ENCODE data around the gene PSMB7. TPM values are rescaled to one million over a fixed set of nuclear protein-coding genes. Genes with fewer than 3 reads are reported as not detected.

PSMB7 gene
- total RNA-seq, 1 experiment from 2014 or later, result 216 TPM

GRCh38 chr9:124398191-124398935 is 16.9 kb downstream of the PSMB7 start:
- Mint-ChIP-seq H3K4me1 (ENCODE audit: low read depth, unreplicated experiment) (no peaks in the 10 kb centered on the region), H3K36me3 (ENCODE audit: insufficient read depth, unreplicated experiment) (peaks cover 66% of the 10 kb centered on the region), H3K4me3 (ENCODE audit: unreplicated experiment) (no peak overlapping the region), H3K27ac (ENCODE audit: unreplicated experiment) (no peak overlapping the region), H3K9me3 (ENCODE audit: unreplicated experiment) (no peaks in the 10 kb centered on the region), H3K27me3 (ENCODE audit: insufficient read depth, unreplicated experiment) (no peaks in the 10 kb centered on the region)
- ChIA-PET POLR2A (interaction anchor here (0.6 kb wide), 1 partner anchor 16 kb away, joined by 3 read pairs; no protein-coding TSS in a partner anchor), CTCF (no interaction called here)
- DNase-seq, result no peak
- TF ChIP-seq, protein P1, sequence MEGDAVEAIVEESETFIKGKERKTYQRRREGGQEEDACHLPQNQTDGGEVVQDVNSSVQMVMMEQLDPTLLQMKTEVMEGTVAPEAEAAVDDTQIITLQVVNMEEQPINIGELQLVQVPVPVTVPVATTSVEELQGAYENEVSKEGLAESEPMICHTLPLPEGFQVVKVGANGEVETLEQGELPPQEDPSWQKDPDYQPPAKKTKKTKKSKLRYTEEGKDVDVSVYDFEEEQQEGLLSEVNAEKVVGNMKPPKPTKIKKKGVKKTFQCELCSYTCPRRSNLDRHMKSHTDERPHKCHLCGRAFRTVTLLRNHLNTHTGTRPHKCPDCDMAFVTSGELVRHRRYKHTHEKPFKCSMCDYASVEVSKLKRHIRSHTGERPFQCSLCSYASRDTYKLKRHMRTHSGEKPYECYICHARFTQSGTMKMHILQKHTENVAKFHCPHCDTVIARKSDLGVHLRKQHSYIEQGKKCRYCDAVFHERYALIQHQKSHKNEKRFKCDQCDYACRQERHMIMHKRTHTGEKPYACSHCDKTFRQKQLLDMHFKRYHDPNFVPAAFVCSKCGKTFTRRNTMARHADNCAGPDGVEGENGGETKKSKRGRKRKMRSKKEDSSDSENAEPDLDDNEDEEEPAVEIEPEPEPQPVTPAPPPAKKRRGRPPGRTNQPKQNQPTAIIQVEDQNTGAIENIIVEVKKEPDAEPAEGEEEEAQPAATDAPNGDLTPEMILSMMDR (IDR thresholded peaks at IDR 0.05; ENCODE audit: insufficient read depth in 1 of 2, low read depth in 1 of 2, low read length in 1 of 2, severe bottlenecking in 1 of 2, unreplicated experiment in 1 of 2), result no peak
- intact Hi-C loops (cut with micrococcal nuclease; ENCODE audit: unreplicated experiment), result no loop called here
- no peak overlapping the region for H3K4me3 ChIP-seq (ENCODE audit: low read depth, low read length)
- H3K27me3 ChIP-seq (replicated peaks; ENCODE audit: control insufficient read depth, insufficient read depth, low read length), result no peaks in the 10 kb centered on the region
- H3K36me3 ChIP-seq (ENCODE audit: control insufficient read depth, insufficient read depth, low read length), result peaks cover 2% of the 10 kb centered on the region; the same call in 1 of the 2 replicates
- no peaks in the 10 kb centered on the region for H3K9me3 ChIP-seq
- no peaks in the 10 kb centered on the region; the same call in 1 of the 2 replicates for H3K4me1 ChIP-seq
- no TSS peak for BruUV-seq (replicated peaks)

DNA sequence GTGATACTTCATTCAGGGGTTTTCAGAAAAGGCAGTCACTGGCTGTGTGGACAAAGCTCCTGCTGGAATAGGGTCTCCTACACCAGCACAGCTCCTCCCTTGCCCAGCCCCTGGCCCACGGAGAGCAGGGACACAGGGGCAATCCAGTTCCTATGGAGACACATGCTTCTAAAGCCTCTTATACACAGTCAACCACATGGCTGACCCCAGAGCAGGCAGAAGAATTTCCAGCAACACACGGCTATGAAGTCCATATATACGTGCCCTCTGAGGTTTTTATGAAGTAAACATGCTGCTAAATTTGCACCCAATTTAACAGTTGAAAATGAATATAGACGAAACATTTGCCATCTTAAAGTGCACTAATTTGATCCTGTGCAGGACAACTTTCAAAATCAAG is 19.4 kb downstream of the PSMB7 start:
- no TSS peak for BruUV-seq (replicated peaks)
- Mint-ChIP-seq H3K36me3 (ENCODE audit: insufficient read depth, unreplicated experiment) (peaks cover 49% of the 10 kb centered on the region), H3K27ac (ENCODE audit: unreplicated experiment) (no peak overlapping the region), H3K4me1 (ENCODE audit: low read depth, unreplicated experiment) (peaks cover 5% of the 10 kb centered on the region), H3K4me3 (ENCODE audit: unreplicated experiment) (no peak overlapping the region), H3K27me3 (ENCODE audit: insufficient read depth, unreplicated experiment) (no peaks in the 10 kb centered on the region), H3K9me3 (ENCODE audit: unreplicated experiment) (no peaks in the 10 kb centered on the region)
- Histone ChIP-seq H3K9me3 (no peaks in the 10 kb centered on the region), H3K4me3 (ENCODE audit: low read depth, low read length) (no peak overlapping the region), H3K36me3 (ENCODE audit: control insufficient read depth, insufficient read depth, low read length) (peaks cover 3% of the 10 kb centered on the region; the same call in 1 of the 2 replicates), H3K4me1 (peaks cover 13% of the 10 kb centered on the region), H3K27me3 (replicated peaks; ENCODE audit: control insufficient read depth, insufficient read depth, low read length) (no peaks in the 10 kb centered on the region)
- intact Hi-C loops (cut with micrococcal nuclease; ENCODE audit: unreplicated experiment), result no loop called here
- ChIA-PET POLR2A (no interaction called here), CTCF (no interaction called here)
- TF ChIP-seq, protein P1 (IDR thresholded peaks at IDR 0.05; ENCODE audit: insufficient read depth in 1 of 2, low read depth in 1 of 2, low read length in 1 of 2, severe bottlenecking in 1 of 2, unreplicated experiment in 1 of 2), result no peak
- DNase-seq, result no peak

DNA sequence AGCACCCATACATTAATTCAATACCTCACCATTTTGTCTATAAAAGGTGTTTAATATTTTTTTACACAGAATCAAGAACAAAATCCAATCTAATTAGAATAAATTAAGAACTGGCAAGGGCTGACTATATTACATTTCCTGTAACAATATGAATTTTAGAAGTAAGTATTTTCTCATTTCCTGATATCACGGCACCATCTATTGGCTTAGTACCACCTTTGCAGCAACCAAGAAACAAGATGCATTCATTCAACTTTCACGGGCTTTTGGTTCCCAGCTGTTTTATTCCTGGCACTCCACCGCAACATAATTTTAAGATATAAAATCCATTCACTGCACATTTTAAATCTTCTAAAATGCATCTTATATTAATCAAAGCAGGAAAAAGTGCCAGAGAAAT is 20.6 kb downstream of the PSMB7 start:
- intact Hi-C loops (cut with micrococcal nuclease; ENCODE audit: unreplicated experiment), result no loop called here
- Histone ChIP-seq H3K4me1 (peaks cover 22% of the 10 kb centered on the region), H3K4me3 (ENCODE audit: low read depth, low read length) (no peak overlapping the region), H3K36me3 (ENCODE audit: control insufficient read depth, insufficient read depth, low read length) (peaks cover 3% of the 10 kb centered on the region; the same call in 1 of the 2 replicates), H3K27me3 (replicated peaks; ENCODE audit: control insufficient read depth, insufficient read depth, low read length) (no peaks in the 10 kb centered on the region), H3K9me3 (no peaks in the 10 kb centered on the region)
- DNase-seq, result no peak
- Mint-ChIP-seq H3K27ac (ENCODE audit: unreplicated experiment) (no peak overlapping the region), H3K4me3 (ENCODE audit: unreplicated experiment) (no peak overlapping the region), H3K4me1 (ENCODE audit: low read depth, unreplicated experiment) (peaks cover 18% of the 10 kb centered on the region), H3K9me3 (ENCODE audit: unreplicated experiment) (no peaks in the 10 kb centered on the region), H3K27me3 (ENCODE audit: insufficient read depth, unreplicated experiment) (no peaks in the 10 kb centered on the region), H3K36me3 (ENCODE audit: insufficient read depth, unreplicated experiment) (peaks cover 37% of the 10 kb centered on the region)
- CTCF ChIA-PET, result interaction anchor here (0.6 kb wide), 1 partner anchor 19 kb away, joined by 11 read pairs; no protein-coding TSS in a partner anchor
- TF ChIP-seq, protein P1 (IDR thresholded peaks at IDR 0.05; ENCODE audit: insufficient read depth in 1 of 2, low read depth in 1 of 2, low read length in 1 of 2, severe bottlenecking in 1 of 2, unreplicated experiment in 1 of 2), result no peak
- BruUV-seq (replicated peaks), result no TSS peak
- POLR2A ChIA-PET, result no interaction called here
